Myocyte (in vitro differentiated cells): ENCODE results near the gene TTC8. TPM values are rescaled to one million over a fixed set of nuclear protein-coding genes. Genes with fewer than 3 reads are reported as not detected.
"Not testable (repeated sequence)": the region's sequence is repeated elsewhere in the genome, so short reads cannot be mapped to it uniquely, and the experiment has no call there.

Experiments
- DNase-seq: peaks from one replicate; pipeline ENCODE4 v3.0.0-alpha.2; 2012; ENCODE audit warnings: low read depth
- total RNA-seq: library from RNA; depleted of rRNA; stranded (reverse); fragments of >200 nt; gene quantifications from 2 replicates; pipeline ENCODE4 v1.2.3, GENCODE V29; 2014

Gene TTC8
- total RNA-seq, 1 donor from 2014 or later = 20.7 TPM

DNA sequence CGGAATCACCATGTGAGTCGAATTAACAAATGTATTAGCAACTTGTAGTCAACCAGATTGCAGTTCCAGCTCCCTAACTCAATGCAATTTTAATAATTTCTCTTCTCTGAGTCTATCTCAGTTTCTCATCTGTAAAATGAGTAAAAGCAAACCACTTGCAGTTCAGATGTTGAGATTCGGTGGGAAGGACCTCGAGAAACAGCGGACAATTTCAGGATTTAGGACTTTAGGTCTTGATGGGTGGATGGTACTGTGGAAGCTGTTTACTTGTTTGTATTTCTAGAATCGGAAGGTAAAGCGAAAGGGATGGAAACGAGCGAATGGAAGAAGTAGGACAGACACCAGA, 510 bp upstream of the TTC8 start:
- no peak for DNase-seq

DNA sequence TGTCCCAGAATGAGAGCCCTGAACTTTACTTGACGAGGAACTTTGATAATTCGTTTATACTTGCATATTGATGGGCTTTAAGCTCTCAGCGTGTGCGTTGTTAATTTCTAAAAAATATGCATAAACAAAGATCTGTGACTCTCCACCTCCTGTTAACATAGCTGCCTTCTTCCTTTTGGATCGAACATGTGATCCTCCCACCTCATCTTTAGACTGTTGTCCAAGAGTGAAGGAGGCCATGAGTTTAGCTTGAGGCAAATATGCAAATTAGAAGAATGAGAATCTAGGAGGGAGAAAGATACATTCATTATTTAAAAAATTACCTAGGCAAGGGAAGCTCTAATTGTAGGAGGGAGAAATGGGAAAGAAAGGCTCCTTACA, 617 bp downstream of the TTC8 start:
- no peak for DNase-seq

DNA sequence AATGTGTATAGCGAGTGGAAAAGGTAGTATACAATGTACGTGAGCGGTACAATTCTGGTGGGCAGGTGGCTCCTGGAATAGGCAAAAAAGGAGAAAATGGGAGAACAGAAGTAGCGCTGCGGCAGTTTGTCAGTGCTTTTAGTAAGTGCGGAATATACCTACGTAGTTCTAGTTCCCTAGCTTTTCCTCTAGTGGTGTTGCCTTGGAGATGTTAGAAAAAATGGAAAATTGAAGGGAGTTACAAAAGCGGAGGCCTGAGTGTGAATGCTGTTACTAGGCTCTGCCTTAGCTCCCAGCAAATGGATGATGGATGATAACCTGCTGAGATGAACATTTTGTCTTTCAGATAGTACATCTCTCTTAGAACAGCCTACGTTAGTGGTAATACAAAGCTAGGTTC, 1.1 kb downstream of the TTC8 start:
- DNase-seq = no peak

DNA sequence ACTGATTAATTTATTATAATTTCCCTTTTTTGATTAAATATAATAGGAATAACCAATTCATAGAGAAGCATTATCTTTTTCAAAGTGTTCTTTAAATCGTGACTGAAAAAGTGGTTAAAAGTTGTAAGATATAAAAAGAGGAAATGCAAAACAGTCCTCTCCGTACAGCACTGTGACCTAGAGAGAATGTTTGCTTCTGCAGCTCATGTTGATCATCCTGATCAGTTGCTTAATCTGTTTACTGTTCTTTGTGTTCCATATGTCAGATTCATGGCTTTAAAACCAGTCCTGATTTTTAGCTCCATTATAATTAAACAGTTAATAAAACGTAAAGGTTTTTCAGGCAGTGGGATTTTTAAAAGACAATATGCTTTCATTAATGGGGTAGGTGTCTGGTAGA, 4.7 kb downstream of the TTC8 start:
- no peak for DNase-seq

DNA sequence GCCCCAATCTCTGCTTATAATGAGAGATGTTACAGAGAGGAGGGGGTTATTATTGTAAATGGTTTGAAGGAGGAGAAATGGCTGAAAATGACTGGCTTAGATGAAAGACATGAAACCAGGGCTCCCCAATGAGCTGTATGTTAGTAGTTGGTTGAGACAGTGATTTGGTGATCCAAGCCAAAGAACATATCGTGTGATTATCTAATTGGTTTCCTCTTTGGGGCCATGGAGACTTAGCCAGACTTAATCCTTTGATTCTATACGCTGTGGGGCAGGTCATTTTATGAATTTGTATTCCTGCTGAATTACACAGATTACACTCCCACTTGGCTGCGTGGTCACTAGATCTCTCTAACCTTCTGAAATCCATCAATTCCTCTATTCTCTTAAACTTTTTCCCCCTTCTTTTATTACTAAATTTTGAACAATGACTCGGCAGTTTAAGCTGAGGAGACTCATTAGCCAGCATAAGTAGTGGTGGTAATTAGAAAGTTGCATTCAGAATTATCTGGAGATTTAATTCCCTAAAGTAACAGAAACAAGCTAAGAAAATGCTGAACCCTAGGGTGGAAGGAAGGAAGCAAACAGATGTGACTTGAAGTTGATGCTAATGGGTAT, 5.3 kb downstream of the TTC8 start:
- no peak for DNase-seq

DNA sequence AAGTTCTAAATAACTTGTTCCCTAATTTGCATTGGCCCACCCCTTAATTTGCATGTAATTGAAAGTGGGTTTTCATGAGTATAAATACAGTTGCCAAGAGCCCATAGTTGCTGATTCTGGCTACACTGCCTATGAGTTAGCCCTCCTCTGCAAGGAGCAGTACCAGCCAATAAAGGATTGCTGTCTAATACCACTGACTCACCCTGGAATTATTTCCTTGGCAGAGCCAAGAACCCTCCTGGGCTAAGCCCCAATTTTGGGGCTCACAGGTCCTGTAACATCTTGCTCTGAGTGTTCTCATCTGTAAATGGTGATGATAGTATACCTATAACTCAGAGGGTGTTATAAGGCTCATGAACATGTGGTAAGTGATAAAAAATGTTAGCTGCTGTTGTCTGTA, 6.8 kb downstream of the TTC8 start:
- DNase-seq = no peak

DNA sequence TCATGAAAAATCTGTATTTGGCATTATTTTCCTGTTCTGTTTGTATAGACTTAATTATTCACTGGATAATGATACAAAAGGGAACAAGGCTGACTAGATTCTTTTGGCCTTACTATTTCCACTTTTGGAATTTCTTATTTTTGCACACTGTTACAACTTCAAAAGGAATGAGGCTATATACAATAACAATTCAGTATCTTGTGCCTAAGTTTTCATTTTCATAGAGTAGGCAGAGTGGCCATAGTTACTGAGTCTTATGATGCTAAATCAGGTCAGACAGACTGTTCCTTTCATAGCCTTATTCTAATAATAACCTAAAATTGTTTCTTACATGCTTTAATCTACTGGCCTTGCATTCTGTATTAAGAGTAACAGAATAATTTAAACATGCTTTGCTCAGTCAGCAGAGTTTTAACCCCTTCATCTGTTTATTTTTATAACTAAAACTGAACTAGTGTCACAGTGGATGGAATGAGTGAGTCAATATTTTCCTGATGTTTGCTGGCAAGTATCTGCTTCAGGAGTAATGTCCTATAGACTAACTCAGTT, 10.5 kb downstream of the TTC8 start:
- no peak for DNase-seq

DNA sequence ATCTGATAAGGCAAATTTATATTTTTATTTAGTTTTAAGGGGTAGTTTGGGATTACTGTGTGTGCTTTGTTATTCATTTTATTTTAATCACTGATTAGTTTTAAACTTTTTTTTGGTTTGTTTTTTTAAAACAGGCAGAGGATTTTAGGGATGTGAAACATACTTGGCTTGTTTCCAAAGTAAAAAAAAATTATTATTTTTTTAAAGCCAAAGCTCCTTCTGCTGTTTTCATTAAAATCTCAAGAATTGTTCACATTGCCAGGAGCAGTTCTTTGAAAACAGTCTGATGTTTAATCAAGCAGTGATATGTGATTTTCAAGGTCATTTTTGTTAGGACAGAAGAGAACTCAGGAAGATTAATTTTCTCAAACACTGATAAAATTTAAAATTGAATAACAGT, 11.2 kb downstream of the TTC8 start:
- no peak for DNase-seq

DNA sequence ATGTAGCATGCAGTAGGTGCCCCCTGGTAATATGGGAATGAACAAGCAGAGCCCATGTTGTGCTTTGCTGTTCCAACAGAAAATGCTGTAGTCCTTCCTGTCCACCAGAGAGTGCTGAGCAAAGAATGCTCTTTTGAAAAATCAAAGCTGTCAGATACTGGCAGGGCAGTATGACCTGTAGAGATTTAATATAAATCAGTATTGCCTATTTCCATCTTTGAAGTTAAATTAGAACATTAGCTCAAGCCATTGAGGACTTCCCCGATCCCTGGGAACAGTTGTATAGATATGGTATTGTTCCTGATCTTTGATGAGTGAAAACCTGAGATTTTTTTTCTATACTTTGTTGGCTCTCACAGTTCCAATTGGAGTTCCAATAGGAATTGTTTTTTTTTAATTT, 13.0 kb downstream of the TTC8 start:
- no peak for DNase-seq

DNA sequence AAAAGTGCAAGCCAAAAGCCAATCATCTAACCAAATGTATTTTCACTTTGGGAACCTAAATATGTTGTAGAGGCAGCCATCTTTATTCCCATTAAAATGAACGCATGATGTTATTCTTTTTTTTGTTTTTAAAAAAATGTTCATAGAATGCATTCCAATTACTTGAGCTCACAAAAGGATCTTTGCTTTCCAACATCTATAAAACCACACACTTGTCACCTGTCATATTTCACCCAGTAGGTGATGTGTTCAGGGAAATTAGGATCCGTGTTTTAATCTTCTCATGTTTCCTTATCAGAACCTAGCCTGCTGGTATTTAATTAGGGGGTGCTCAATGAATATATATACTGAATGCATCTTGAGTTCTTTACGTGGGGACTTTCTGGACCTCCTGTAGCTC, 13.6 kb downstream of the TTC8 start:
- DNase-seq = no peak

DNA sequence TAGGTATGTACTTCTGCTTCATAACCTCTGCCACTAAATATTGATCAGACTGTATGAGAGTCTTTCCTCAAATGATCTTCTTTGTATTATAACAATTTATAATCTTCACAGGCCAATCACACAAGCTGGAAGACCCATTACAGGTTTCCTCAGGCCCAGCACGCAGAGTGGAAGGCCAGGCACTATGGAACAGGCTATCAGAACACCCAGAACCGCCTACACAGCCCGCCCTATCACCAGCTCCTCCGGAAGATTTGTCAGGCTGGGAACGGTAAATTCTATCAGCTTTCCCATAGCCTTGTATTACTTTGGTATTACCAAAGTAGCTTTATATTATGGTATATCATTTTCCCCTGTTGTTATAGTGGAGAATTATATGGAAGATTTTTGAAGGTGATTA, 16.5 kb downstream of the TTC8 start:
- DNase-seq = no peak

DNA sequence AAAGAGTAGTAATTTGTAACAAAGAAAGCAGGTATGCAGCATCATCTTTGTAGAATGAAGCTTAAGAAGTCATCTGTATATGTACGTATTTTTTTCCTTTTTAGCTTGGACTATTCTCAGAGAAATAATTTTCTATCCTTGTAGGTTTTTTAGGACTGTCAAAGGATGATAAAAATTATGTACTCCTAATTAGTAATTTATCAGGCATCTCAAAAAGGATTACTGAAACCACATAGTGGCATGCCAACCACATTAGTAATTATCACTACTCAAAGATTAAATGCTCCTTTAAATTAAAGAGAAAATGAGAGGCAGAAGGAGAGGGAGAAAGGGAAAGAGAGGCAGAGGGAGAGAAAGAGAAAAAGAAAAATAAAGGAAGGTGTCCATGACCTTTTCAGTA, 17.3 kb downstream of the TTC8 start:
- no peak for DNase-seq

DNA sequence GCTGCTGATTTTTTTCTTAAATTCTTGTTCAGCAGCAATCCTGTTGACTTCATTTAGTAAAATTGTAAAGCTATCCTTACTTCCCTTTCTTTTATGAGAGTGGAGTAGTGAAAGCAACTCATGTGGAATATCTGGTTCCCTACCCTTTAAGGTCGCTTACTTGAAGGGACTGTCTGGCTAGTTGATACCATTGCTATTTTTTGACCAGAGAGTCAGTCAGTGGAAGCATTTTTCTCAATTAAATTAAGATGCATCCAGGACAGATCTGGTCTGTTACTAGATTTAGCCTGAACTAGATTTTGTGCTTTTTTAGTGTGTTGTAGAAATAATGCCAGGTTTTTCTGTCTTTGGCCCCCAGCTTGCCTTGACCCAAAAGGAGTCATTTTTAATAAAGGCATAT, 18.0 kb downstream of the TTC8 start:
- no peak for DNase-seq

DNA sequence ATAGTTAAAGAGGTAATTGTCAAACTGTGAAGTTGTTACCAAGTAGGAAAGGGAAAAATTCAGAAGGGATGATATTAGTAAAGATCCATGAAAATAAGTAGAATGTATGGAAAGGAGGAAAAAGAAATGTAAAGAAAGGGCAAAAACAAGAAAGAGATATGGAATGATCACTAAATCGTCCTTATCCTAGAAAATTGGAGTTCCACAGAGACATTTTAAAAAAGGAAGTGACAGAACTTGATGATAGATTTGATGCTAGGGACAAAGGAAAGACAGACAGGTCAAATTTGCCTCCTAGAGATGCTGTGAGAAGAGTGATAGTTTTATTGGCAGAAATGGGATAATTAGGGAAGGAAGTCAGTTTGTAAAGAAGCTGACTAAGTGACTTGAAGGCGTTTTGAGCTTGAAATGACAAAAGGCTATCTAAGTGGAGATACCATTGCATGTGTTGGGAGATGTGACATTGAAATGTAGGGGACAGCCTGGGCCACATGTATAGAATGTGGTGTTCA, 20.6 kb downstream of the TTC8 start:
- no peak for DNase-seq

DNA sequence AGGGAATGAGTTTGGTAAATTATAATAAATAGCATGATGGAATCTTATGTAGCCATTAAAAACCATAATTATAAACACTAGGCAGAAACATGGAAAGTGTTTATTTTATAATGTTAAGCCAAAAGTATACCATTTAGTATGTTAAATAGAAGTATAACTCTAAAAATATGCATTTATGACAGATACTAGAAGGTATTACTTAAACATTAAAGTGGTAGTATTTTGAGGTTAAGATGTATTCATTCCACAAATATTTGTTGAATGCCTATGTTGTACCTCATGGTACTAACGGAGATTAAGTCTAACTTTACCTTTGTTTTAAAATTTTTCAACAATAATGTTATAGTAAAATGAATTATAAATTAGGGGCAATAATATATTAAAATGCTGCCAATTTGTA, 24.1 kb downstream of the TTC8 start:
- DNase-seq = no peak

DNA sequence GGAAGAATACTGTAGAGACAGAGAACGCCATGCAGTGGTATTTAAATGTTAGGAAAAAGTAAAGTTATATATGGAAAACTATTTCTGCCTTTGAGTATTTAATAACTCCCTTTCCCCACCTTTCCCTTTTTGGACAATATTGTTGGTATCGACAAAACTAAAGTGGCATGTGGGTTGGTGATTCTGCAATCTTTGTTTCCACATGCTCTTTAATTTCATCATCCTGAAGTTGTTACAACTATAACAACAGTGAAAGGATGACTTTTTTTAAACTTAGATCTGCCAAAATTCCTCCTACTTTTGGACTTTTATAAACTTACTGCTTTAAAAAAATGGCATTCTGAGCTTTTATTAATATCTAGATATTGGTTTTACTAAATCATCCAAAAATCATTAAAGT, 25.3 kb downstream of the TTC8 start:
- no peak for DNase-seq

DNA sequence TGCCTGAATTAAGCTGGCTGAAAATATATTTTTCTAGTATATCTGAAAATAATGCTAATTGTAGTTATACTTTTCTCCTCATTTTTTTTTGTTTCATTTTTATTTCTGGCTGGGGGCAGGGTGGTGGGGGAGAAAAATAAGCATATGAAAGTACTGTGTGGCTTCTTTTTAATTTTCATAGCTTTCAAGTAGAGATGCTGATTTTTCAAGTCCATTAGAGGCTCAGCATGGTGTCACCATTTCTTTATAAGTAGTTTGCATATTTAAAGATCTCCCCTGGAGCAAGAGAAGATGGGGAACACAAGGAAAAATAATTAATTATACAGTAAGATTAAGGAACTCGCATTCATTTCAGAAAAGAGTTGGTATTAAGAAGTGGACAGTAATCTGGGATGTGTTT, 27.1 kb downstream of the TTC8 start:
- no peak for DNase-seq

DNA sequence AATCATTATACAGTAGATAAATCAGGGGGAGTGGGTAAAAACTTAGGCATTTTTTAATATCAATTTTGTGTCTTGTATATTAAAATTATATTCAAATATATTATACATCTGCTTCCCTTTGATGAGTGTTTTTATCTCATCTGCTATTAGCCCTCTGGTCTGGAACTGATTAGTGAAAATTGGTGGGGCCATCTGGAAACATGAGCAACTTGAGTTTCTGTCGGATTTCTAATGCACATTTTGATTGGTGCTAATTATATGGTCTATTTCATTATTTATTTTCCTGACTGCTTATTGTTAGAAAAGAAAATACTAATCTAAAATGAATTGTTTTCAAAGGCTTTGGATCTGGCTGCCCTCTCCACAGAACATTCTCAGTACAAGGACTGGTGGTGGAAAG, 28.2 kb downstream of the TTC8 start:
- no peak for DNase-seq

DNA sequence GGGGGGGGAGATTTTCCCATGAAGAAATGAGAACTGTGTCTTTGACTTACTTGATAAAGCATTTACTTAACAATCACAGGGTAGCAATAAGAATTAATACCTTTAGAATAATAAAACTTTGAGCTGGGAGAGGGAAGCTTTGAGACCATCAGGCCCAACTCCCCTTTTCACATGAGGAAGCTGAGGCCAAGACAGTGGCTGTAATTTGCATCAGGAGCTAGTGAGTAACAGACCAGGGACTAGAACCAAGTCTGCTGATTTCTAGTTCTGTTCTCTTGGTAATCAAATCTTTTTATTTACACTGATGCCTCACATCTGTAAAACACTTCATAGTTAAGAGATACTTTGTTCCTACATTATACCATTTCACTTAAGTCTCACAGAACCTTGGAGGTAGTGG, 28.7 kb downstream of the TTC8 start:
- DNase-seq = no peak

DNA sequence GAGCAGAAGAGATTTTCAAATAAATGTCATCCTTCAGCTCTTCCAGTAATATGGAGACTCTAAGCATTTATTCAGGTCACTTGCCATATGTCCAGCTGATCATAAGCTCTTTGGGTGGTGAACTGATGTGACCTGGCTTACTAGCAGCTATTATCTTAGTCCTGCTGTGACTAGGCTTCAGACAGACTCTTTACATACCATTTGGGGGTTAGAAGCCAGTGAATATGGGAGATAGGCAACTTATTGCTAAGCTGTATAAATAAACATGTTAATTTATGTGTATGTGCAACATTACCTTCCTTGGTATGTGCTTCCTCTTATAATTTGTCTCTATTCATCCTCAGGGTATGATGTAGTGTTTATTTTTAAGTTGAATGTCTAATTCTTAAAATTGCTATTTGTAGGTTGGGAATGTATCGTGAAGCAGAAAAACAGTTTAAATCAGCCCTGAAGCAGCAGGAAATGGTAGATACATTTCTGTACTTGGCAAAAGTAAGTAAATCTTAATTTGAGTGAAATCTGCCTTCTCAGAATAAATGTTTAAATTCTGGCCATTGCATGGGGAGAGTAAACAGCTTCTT, 32.4 kb downstream of the TTC8 start:
- DNase-seq = no peak

DNA sequence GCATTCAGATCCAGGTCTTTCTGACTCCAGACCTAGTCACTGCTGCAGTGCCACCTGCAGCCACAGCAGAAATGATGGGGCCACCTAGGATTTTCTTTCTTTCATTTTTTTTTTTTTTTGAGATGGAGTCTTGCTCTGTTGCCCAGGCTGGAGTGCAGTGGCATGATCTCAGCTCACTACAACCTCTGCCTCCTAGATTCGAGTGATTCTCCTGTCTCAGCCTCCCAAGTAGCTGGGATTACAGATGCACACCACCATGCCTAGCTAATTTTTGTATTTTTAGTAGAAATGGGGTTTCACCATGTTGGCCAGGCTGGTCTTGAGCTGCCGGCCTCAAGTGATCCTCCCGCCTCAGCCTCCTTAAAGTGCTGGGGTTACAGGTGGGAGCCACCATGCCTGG, 33.4 kb downstream of the TTC8 start:
- DNase-seq = not testable (repeated sequence)

DNA sequence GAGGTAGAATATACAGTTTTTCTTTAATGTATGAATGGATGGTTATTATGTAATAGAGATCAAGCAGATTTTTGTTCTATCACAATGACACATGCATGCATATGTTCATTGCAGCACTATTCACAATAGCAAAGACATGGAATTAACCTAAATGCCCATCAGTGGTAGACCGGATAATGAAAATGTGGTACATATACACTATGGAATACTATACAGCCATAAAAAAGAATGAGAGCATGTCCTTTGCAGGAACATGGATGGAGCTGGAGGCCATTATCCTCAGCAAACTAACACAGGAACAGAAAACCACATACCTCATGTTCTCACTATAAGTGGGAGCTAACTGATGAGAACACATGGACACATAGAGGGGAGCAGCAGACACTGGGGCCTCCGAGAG, 34.7 kb downstream of the TTC8 start:
- DNase-seq = not testable (repeated sequence)

DNA sequence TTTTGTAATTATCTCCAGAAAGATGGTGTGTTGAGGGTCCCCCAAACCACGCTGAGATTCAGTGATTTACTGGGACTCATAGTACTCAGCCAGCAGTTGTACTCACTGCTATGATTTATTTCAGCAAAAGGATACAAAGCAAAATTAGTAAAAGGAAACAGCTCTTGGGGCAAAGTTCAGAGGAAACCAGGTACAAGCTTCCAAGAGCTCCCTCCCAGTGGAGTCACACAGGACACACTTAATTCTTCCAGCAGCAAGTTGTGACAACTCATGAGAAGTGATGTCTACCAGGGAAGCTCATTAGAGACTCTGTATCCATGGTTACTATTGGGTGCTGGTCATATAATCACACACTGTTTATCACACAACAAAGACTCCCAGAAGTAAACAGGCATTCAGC, 38.7 kb downstream of the TTC8 start:
- no peak for DNase-seq
